Body of pancreas (tissue), 4 donors: ENCODE data around the gene MCM6.

Source experiments
- CTCF ChIP-seq, 7 experiments: fragments of 450-650 bp in 4 of 7; fragments of 200-600 bp in 3 of 7; sonication (generic) in 3 of 7; IDR thresholded peaks; one replicate each; pipeline ENCODE4 v1.5.1; 2016 to 2019; ENCODE audit warnings: antibody characterized with exemption in 7 of 7
- POLR2A ChIP-seq, 3 donors: fragments of 450-650 bp; IDR thresholded peaks; one replicate each; pipeline ENCODE4 v1.6.1; 2016; ENCODE audit warnings: antibody characterized with exemption in 3 of 3, mild to moderate bottlenecking in 2 of 3

DNA sequence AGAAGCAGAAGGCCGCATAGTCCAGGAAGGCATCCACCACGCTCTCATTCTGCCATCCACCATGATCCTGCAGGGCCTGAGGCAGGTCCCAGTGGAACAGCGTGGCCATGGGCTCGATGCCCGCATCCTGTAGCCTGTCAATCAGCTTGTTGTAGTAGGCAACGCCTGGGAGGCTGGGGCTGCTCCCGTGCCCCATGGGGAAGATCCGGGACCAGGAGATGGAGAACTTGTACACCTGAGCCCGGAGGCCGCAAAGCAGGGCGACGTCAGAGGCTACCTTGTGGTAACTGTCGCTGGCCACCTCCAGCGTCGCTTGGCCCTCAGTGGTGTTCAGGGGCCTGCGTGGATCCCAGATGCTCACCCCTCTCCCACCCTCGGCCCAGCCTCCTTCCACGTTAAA, 58.8 kb downstream of the MCM6 start:
- no peak for TF ChIP-seq CTCF (IDR thresholded peaks at IDR 0.05)
- TF ChIP-seq POLR2A (IDR thresholded peaks at IDR 0.05): no peak
